ENCODE results near the gene PUM1.

The PUM1 gene

DNA sequence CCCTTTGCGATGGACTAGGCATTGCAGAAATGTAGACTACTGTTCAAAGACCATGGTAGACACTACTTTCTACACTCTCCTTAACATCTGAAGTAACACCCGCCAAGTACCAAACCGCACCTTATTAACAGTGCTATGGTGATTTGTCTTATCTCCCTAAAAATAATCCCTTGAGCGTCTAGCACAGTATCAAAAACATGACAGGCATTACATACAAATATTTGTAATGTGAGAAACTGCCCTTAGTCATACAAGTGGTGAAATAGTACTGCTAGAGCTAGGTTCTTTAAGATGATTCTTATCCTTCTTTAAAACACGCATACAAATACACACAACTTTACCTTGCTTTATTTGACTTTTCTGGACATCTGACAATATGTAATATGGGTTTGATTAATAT, 27.2 kb downstream of the PUM1 start:
- Histone ChIP-seq H3K4me2 (no peak overlapping the region), H3K4me1 (peaks cover 11 to 60% (median 25%) of the 10 kb centered on the region in 10 experiments; a peak in 19 of 20 replicates)

DNA sequence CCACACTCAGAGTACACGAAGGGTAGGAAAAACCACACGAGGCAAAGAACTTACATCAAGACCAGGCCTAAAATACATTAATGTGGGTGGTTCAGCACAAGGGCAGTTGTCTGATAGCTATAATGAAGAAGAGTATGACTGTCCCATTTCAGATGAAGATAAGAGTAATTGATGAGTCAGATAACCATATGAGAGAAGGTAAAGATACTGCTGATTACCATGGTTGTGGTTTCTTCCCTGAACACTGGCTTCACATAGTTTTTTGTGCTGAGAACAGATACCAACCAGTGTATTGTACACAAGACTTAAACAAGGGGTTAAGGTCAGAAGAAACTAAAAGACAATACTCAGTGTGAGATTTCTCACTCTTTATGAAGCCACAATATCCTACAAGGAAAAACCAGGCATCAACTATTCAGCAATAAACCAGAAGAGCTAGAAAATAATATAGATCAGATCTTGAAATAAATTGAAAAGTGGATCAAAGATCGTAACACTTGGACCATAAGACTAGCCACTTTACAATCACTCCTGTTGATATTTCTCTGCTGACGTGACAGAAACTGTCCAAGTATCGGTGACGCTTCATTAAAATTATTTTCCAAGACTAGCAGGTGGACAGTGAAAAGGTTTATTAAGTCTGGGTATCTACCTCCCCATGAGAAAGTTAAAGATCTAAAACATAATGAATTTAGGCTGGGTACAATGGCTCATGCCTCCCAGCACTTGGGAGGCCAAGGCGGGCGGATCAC, 28.6 kb downstream of the PUM1 start:
- Histone ChIP-seq H3K27ac (peak overlapping the region in 2 of 11 experiments; percentile 13 to 32; a peak in 2 of 22 replicates), H3K9me3 (replicated peaks in 1 of 11) (no peaks in the 10 kb centered on the region), H3K4me1 (peaks cover 9 to 74% (median 29%) of the 10 kb centered on the region in 10 experiments; a peak in 19 of 20 replicates), H3K4me2 (peak overlapping the region in 3 of 11 experiments; percentile 3 to 29 (median 4); a peak in 3 of 22 replicates), H3K4me3 (no peak overlapping the region), H4K20me1 (peaks cover 100% of the 10 kb centered on the region in 11 experiments), H3K36me3 (peaks cover 31 to 96% (median 89%) of the 10 kb centered on the region in 11 experiments), H3K9ac (no peak overlapping the region), H3K27me3 (no peaks in the 10 kb centered on the region)
- no peak for TF ChIP-seq Cebpa-rat (IDR thresholded peaks at IDR 0.05)

More for the DNA sequence above, 27.2 kb downstream of the PUM1 start:
- no peak overlapping the region for H3K4me3 ChIP-seq
- TF ChIP-seq Cebpa-rat (IDR thresholded peaks at IDR 0.05) = no peak
- no peaks in the 10 kb centered on the region for H3K27me3 ChIP-seq
- H3K27ac ChIP-seq = no peak overlapping the region
- H4K20me1 ChIP-seq = peaks cover 100% of the 10 kb centered on the region in 11 experiments
- H3K36me3 ChIP-seq = peaks cover 41 to 99% (median 94%) of the 10 kb centered on the region in 11 experiments
- H3K9me3 ChIP-seq (replicated peaks in 1 of 11) = no peaks in the 10 kb centered on the region
- no peak overlapping the region for H3K9ac ChIP-seq

DNA sequence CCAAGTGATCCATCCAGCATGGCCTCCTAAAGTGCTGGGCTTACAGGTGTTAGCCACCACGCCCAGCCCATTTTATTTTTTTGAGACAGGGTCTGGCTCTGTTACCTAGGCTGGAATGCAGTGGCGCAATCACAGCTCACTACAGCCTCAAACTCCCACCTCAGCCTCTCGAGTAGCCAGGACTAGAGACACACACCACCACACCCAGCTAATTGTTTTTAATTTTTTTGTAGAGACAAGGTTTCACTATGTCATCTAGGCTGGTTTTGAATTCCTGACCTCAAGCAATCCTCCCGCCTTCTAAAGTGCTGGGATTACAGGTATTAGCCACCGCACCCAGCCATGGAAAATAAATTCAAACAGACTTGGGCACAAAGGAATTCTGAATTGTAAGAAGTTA, 31.9 kb downstream of the PUM1 start:
- Histone ChIP-seq H3K4me1 (peaks cover 40 to 97% (median 58%) of the 10 kb centered on the region in 10 experiments), H3K36me3 (peaks cover 11 to 89% (median 70%) of the 10 kb centered on the region in 11 experiments), H3K9me3 (replicated peaks in 1 of 11) (no peaks in the 10 kb centered on the region), H4K20me1 (peaks cover 98 to 100% (median 100%) of the 10 kb centered on the region in 11 experiments), H3K27ac (no peak overlapping the region), H3K4me3 (no peak overlapping the region), H3K27me3 (no peaks in the 10 kb centered on the region), H3K9ac (no peak overlapping the region), H3K4me2 (peak overlapping the region in 5 of 11 experiments; percentile 3 to 17 (median 9); a peak in 2 of 22 replicates)
- no peak for TF ChIP-seq Cebpa-rat (IDR thresholded peaks at IDR 0.05)

DNA sequence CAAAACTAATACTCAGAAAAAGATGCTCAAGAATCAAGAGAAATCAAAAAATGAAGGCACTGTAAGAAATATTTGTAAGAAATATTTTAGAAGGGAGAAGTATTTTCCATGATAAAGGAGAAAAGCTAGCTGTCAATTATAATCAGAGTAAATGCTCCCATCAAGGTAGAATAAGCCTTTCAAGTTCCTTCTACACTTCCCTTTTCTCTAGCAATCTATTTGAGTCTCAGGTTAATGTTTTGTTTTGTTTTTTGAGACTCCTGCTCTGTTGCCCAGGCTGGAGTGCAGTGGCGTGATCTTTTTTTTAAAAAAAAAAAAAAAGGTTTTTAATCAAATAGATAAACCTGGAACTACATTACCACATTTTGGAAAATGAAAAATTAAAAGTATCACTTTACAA, 33.3 kb downstream of the PUM1 start:
- 0 out of 22 replicates have a peak overlapping the region, but pooled peaks of 1 of the 11 experiments have one; percentile 3 for H3K27ac ChIP-seq
- H3K9me3 ChIP-seq (replicated peaks in 1 of 11) = no peaks in the 10 kb centered on the region
- peaks cover 11 to 82% (median 64%) of the 10 kb centered on the region in 11 experiments for H3K36me3 ChIP-seq
- H3K9ac ChIP-seq = no peak overlapping the region
- H3K4me3 ChIP-seq = no peak overlapping the region
- no peak for TF ChIP-seq Cebpa-rat (IDR thresholded peaks at IDR 0.05)
- peaks cover 87 to 98% (median 98%) of the 10 kb centered on the region in 11 experiments for H4K20me1 ChIP-seq
- H3K4me2 ChIP-seq = peak overlapping the region in 3 of 11 experiments; percentile 4 to 18 (median 17); a peak in 3 of 22 replicates
- peaks cover 51 to 95% (median 69%) of the 10 kb centered on the region in 10 experiments for H3K4me1 ChIP-seq
- H3K27me3 ChIP-seq = no peaks in the 10 kb centered on the region

DNA sequence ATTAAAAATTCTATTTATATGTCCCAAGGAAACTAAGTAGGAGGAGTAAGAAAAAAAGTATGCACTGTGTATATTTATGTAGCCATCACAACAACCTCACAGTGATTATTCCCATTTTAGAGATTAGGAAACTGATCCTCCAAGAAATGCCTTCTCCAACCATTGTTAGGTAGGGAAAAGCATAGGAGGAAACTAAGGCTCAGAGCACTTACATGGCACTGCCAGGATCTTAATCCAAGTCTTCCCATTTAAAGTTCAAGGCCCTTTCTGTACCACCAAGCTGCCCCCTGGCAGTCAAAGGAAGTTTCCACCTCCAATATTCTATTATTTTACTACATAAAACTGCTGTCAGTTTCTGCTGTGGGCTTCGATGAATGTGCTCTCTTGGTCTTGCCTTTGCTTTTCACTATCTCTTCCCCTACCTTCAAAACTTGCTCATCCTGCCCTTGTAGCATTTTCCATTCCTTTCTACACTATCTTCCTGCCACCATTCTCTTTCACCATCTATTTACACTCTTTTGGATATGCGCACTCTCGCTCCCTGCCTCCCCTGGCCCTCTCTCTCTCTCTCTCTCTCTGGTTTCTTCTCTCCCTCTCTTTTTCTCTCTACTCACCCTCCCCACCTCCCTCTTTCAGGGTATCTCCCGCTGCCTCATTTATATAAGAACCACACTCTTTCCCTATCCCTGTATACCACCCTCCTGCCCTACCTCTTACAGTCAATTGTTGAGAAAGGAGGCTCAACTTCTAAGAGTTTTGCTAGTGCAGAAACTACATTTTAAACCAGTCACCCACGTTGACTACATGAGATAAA, 34.0 kb downstream of the PUM1 start:
- H3K4me2 ChIP-seq = peak overlapping the region in 3 of 11 experiments; percentile 2 to 13 (median 12); a peak in 4 of 22 replicates
- H3K9me3 ChIP-seq (replicated peaks in 1 of 11) = no peaks in the 10 kb centered on the region
- no peak overlapping the region; a peak in 1 of 22 replicates for H3K27ac ChIP-seq
- TF ChIP-seq Cebpa-rat (IDR thresholded peaks at IDR 0.05) = no peak
- H3K4me3 ChIP-seq = no peak overlapping the region
- H3K9ac ChIP-seq = no peak overlapping the region
- no peaks in the 10 kb centered on the region for H3K27me3 ChIP-seq
- H4K20me1 ChIP-seq = peaks cover 80 to 98% (median 98%) of the 10 kb centered on the region in 11 experiments
- peaks cover 58 to 95% (median 76%) of the 10 kb centered on the region in 10 experiments for H3K4me1 ChIP-seq
- peaks cover 13 to 82% (median 64%) of the 10 kb centered on the region in 11 experiments for H3K36me3 ChIP-seq

DNA sequence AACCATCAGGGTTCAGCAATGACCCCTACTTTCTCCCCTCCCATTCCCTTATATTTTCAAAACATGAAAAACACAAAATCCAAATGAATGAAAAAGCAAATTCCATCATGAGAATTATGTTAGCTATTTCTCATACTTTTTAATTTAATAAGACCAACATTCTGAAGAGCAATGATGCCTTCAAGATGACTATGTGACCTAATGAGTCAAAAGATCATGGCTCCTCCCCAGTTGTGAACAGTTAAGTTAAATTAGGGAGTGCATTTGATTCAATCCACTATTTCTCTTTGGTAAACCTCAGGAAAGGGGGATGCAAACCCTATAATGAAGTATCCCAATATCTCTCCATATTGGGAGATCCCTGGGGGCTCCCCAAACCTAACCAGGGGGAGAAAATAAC, 36.5 kb downstream of the PUM1 start:
- Histone ChIP-seq H3K9ac (peak overlapping the region in 1 of 11 experiments; percentile 41; a peak in 1 of 22 replicates), H3K9me3 (replicated peaks in 1 of 11) (no peaks in the 10 kb centered on the region), H3K27me3 (no peaks in the 10 kb centered on the region), H4K20me1 (peaks cover 80 to 98% (median 98%) of the 10 kb centered on the region in 11 experiments), H3K36me3 (peaks cover 11 to 82% (median 63%) of the 10 kb centered on the region in 11 experiments; a peak in 21 of 22 replicates), H3K4me2 (peak overlapping the region; percentile 54 to 90 (median 70)), H3K27ac (peak overlapping the region in 10 of 11 experiments; percentile 39 to 76 (median 68); a peak in 21 of 22 replicates), H3K4me1 (peaks cover 54 to 96% (median 81%) of the 10 kb centered on the region in 10 experiments), H3K4me3 (no peak overlapping the region)
- TF ChIP-seq Cebpa-rat (IDR thresholded peaks at IDR 0.05) = no peak

DNA sequence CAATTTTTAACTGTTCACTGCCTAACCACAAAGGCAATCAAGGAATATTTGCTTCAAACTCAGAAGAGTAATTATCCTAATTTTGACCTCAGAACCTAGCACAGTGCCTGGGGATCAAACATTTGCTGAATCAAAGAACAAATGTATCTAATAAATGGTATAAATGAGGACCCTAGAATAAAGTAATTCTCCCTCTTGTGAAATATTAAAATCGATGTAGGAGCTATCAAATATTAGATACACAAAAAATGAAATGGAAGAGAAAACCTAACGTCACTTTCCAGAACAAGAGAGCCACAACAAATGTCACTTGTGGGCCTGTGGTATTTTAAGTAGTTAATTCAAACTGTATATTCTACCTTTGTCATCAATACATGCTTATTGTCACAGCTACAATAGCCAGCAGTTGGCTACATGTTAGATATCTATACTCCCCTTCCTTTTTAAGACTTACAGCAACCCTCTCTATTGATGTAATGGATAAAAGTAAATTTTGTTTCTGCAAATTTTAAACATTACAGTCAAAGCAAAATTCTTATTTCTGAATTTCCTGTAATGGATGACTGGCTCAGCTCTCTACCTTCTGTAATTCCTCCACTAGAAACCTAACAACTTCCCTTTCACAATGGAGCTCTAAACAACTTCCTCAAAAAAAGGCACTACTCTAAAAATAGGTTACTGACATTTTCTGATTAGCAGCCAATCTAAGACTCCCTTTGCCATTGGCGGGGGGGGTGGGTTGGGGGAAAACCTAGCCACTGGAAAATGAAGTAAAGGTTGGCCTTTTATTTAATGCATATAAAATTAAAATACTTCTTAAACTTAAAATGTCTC, 37.6 kb downstream of the PUM1 start:
- H3K4me3 ChIP-seq = peak overlapping the region in 6 of 10 experiments; percentile 5 to 55 (median 38); a peak in 9 of 20 replicates
- peak overlapping the region; percentile 47 to 84 (median 72) for H3K27ac ChIP-seq
- H3K36me3 ChIP-seq = peaks cover 16 to 82% (median 65%) of the 10 kb centered on the region in 11 experiments
- H3K9ac ChIP-seq = peak overlapping the region in 10 of 11 experiments; percentile 22 to 66 (median 48); a peak in 16 of 22 replicates
- peaks cover 54 to 96% (median 73%) of the 10 kb centered on the region in 10 experiments for H3K4me1 ChIP-seq
- H3K4me2 ChIP-seq = peak overlapping the region; percentile 58 to 90 (median 79)
- peaks cover 80 to 98% (median 98%) of the 10 kb centered on the region in 11 experiments for H4K20me1 ChIP-seq
- 0 out of 22 replicates have a peak, but pooled peaks of 1 of the 11 experiments have one; percentile 20 for TF ChIP-seq Cebpa-rat (IDR thresholded peaks at IDR 0.05)
- no peaks in the 10 kb centered on the region for H3K9me3 ChIP-seq (replicated peaks in 1 of 11)
- H3K27me3 ChIP-seq = no peaks in the 10 kb centered on the region

DNA sequence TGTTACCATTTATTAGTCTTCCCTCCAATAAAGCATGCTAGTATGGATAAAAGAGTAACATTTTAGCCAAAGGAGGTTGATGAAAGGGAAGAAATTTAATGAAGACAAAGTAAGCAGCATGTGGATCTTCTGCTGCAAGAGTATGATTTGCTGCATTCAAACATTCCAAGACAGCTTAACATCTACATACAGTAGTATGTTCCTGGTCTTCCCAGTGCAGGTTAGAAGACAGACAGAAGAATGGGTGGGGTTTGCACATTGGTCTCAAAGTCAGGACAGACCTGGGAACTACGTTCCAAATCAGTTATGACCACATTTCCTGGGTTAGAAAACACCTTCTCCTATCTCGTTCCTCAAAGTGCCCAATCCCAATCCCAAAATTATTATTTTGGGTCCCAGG, 43.3 kb downstream of the PUM1 start:
- Histone ChIP-seq H3K4me2 (peak overlapping the region in 4 of 11 experiments; percentile 0 to 21 (median 14); a peak in 1 of 22 replicates), H3K36me3 (peaks cover 38 to 100% (median 96%) of the 10 kb centered on the region in 11 experiments), H3K9me3 (replicated peaks in 1 of 11) (no peaks in the 10 kb centered on the region), H4K20me1 (peaks cover 93 to 100% (median 100%) of the 10 kb centered on the region in 11 experiments), H3K27me3 (no peaks in the 10 kb centered on the region), H3K27ac (no peak overlapping the region), H3K4me3 (no peak overlapping the region), H3K4me1 (peaks cover 17 to 94% (median 43%) of the 10 kb centered on the region in 10 experiments), H3K9ac (no peak overlapping the region)
- no peak for TF ChIP-seq Cebpa-rat (IDR thresholded peaks at IDR 0.05)
